BJ (cell line): Measurements from ENCODE around the gene KRTAP12-1. TPM values are rescaled to one million over a fixed set of nuclear protein-coding genes. Genes with fewer than 3 reads are reported as not detected.

ENCODE experiments used
- CTCF ChIA-PET: fragments of 350-600 bp; formaldehyde crosslinking; extraction: SDS; loops from one replicate; lab custom pipeline; 2021; ENCODE audit warnings: antibody characterized with exemption, inconsistent platforms; lab: Yijun Ruan, JAX
- POLR2A ChIA-PET: fragments of 300-600 bp; sonication (Branson Sonifier 250); formaldehyde crosslinking; extraction: SDS; loops from one replicate; lab custom pipeline; 2021; ENCODE audit warnings: antibody characterized with exemption; lab: Charles Lee
- DNase-seq: peaks from one replicate; pipeline ENCODE4 v3.0.0-alpha.2; 2011; ENCODE audit warnings: low read depth
- H3K27me3 ChIP-seq: 2 replicates; pipeline ENCODE4 v1.6.0; 2011; ENCODE audit warnings: low read length; ENCODE audit not compliant: control insufficient read depth, insufficient read depth
- H3K36me3 ChIP-seq: 2 replicates; pipeline ENCODE4 v1.5.1; 2011; ENCODE audit warnings: low read length; ENCODE audit not compliant: control insufficient read depth, insufficient read depth
- H3K4me3 ChIP-seq: 2 replicates; pipeline ENCODE4 v1.5.1; 2011; ENCODE audit warnings: low read depth, mild to moderate bottlenecking, control low read depth, low read length
- CTCF ChIP-seq: IDR thresholded peaks from 2 replicates; pipeline ENCODE4 v1.5.1; 2011; ENCODE audit warnings: low read depth, mild to moderate bottlenecking, control low read depth, inconsistent platforms, low read length, moderate library complexity; ENCODE audit not compliant: insufficient read depth
- polyA plus RNA-seq: library from polyadenylated mRNA; depleted of rRNA; stranded (reverse); fragments of >200 nt; gene quantifications from 2 replicates; pipeline ENCODE4 v1.2.3, GENCODE V29; 2011

The KRTAP12-1 gene
- polyA plus RNA-seq, 1 experiment: not detected

GRCh38 chr21:44653656-44654575 is 28.0 kb downstream of the KRTAP12-1 start:
- POLR2A ChIA-PET: no interaction called here
- CTCF ChIA-PET: no interaction called here
- no peak for DNase-seq
- H3K36me3 ChIP-seq: no peaks in the 10 kb centered on the region
- no peak for TF ChIP-seq CTCF
- no peaks in the 10 kb centered on the region for H3K27me3 ChIP-seq
- no peak overlapping the region for H3K4me3 ChIP-seq

GRCh38 chr21:44653123-44653522 is 28.8 kb downstream of the KRTAP12-1 start:
- no peak for TF ChIP-seq CTCF
- Histone ChIP-seq H3K36me3 (no peaks in the 10 kb centered on the region), H3K4me3 (no peak overlapping the region), H3K27me3 (no peaks in the 10 kb centered on the region)
- POLR2A ChIA-PET: no interaction called here
- CTCF ChIA-PET: no interaction called here
- DNase-seq: no peak

GRCh38 chr21:44650973-44651675 is 30.8 kb downstream of the KRTAP12-1 start:
- no peaks in the 10 kb centered on the region for H3K27me3 ChIP-seq
- TF ChIP-seq CTCF: no peak
- ChIA-PET CTCF (interaction anchor here (0.6 kb wide), 1 partner anchor 26 kb away, joined by 3 read pairs; no protein-coding TSS in a partner anchor), POLR2A (no interaction called here)
- H3K4me3 ChIP-seq: no peak overlapping the region
- H3K36me3 ChIP-seq: no peaks in the 10 kb centered on the region
- DNase-seq: no peak

- Histone ChIP-seq H3K27me3 (no peaks in the 10 kb centered on the region), H3K4me3 (no peak overlapping the region), H3K36me3 (no peaks in the 10 kb centered on the region)
- no peak for DNase-seq
- no peak for TF ChIP-seq CTCF
- ChIA-PET POLR2A (no interaction called here), CTCF (no interaction called here)
Observed at GRCh38 chr21:44650265-44650972, 31.5 kb downstream of the KRTAP12-1 start.
